ENCODE data around the gene ZNF35. TPM values are rescaled to one million over a fixed set of nuclear protein-coding genes. Genes with fewer than 3 reads are reported as not detected.

The ZNF35 gene
- total RNA-seq (2021; ENCODE audit: unreplicated experiment) (7.9 TPM), Bru-seq, nascent RNA (percentile 80 among the genes with signal in this experiment), BruChase-seq, experiment 1, labeled RNA remaining after a 6-hour chase (percentile 77 among the genes with signal in this experiment), BruChase-seq, experiment 2, labeled RNA remaining after a 2-hour chase (percentile 81 among the genes with signal in this experiment)
- polyA plus RNA-seq (2012), result 1.8 and 2.5 TPM in 2 replicates
- long read RNA-seq, partial matches to known transcripts, result 0 of 11 reads
- long read RNA-seq, other reads (novel, unspliced or antisense), result 5 of 11 reads

DNA sequence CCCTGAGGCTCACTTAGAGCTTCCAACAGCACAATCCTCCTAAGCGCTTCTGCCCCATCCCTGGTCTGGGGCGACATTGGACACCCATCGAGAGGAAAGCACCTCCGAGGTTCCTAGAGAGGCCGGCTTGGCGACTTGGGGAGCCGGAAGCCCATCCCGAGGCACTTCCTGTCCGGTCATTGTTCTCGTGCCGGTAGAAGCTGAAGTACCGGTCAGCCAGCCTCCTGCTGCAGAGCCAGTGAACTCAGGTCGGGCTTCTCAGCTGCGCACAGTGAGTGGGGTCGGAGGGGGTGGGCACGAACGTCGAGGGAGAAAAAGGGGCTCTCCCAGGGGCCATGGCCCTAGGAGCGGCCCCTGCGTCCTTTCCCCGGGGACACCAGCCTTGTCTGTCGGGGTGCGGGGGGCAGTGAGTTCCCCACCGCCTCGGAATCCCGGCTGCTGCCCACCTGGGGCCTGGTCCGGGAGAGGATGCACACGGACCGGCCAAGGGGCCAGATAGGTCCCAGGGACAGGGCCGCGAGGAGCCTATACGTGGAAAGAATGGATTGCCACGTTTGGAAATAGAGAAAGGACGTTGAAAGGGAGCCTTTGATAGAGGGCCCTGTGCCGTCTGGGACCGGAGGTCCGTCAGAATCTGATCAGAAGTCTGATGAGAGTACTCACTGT, at the start of gene ZNF35:
TSS of gene ZNF35 (plus strand) at position 169 of the 666 bp plus-strand sequence. CDS start 2,336 bp downstream, outside the sequence.
- H3K9me2 ChIP-seq (ENCODE audit: insufficient read depth), result no peaks in the 10 kb centered on the region
- H3K27me3 ChIP-seq (ENCODE audit: insufficient read depth, low read length), result no peaks in the 10 kb centered on the region
- H4K20me1 ChIP-seq (ENCODE audit: insufficient read depth), result no peaks in the 10 kb centered on the region
- H3K36me3 ChIP-seq (ENCODE audit: control insufficient read depth in 1 of 2, insufficient read depth in 2 of 2, low read length in 2 of 2), result peaks cover 24 to 29% of the 10 kb centered on the region in 2 experiments
- H3K27ac ChIP-seq (ENCODE audit: low read depth, low read length), result peak within 1 kb of the TSS; percentile 52
- ChIA-PET CTCF (no interaction called here), RAD21 (ENCODE audit: low non-redundant PET in 1 of 2, low total read pairs in 2 of 2, uncharacterized antibody in 2 of 2, unreplicated experiment in 2 of 2) (no interaction called here), POLR2A (interaction anchor here (1.2 kb wide), 1 partner anchor 24 kb away, joined by 5 read pairs; the partner anchor contains the start of gene ZNF197)
- H3K4me2 ChIP-seq (ENCODE audit: low read length), result peak within 1 kb of the TSS; percentile 87
- H3K79me2 ChIP-seq (ENCODE audit: insufficient read depth, low read length), result peaks cover 25% of the 10 kb centered on the region
- H3K9me3 ChIP-seq (ENCODE audit: control insufficient read depth in 1 of 2, insufficient read depth in 1 of 2, low read depth in 1 of 2, low read length in 2 of 2), result peaks cover 1 to 3% of the 10 kb centered on the region in 2 experiments; a peak in 2 of 4 replicates
- peak; percentile 45; the same call in 1 of the 2 replicates for TF ChIP-seq SRF (IDR thresholded peaks at IDR 0.05; ENCODE audit: low read depth)
- TF ChIP-seq CBX3 (IDR thresholded peaks at IDR 0.05; ENCODE audit: low read depth), result peak; percentile 53; the same call in 1 of the 2 replicates
- TF ChIP-seq, protein P1, sequence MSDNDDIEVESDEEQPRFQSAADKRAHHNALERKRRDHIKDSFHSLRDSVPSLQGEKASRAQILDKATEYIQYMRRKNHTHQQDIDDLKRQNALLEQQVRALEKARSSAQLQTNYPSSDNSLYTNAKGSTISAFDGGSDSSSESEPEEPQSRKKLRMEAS (IDR thresholded peaks at IDR 0.05), result peak; percentile 74
- 0 out of 2 replicates have a peak, but pooled peaks have one; percentile 24 for TF ChIP-seq JUND (IDR thresholded peaks at IDR 0.05)
- TF ChIP-seq ZBTB33 (IDR thresholded peaks at IDR 0.05; ENCODE audit: extremely low read depth, insufficient replicate concordance, low read length), result no peak
- no peak for TF ChIP-seq TCF7L2 (IDR thresholded peaks at IDR 0.05; ENCODE audit: borderline replicate concordance, extremely low read depth, insufficient read depth, insufficient read length)
- peak; percentile 49 for TF ChIP-seq POLR2A (IDR thresholded peaks at IDR 0.05; ENCODE audit: borderline replicate concordance, extremely low read depth, insufficient read depth, insufficient read length)
- 0 out of 2 replicates have a peak, but pooled peaks have one; percentile 11 for TF ChIP-seq EGR1 (IDR thresholded peaks at IDR 0.05; ENCODE audit: low read depth)
- TF ChIP-seq SIN3A (IDR thresholded peaks at IDR 0.05; ENCODE audit: low read depth), result peak; percentile 93
- peak; percentile 80 for TF ChIP-seq YY1 (IDR thresholded peaks at IDR 0.05; ENCODE audit: extremely low read depth, insufficient replicate concordance, low read depth, low read length)
- TF ChIP-seq ATF3 (IDR thresholded peaks at IDR 0.05), result no peak
- TF ChIP-seq POLR2AphosphoS5 (IDR thresholded peaks at IDR 0.05; ENCODE audit: low read depth, low read length), result peak; percentile 86
- peak; percentile 43 for TF ChIP-seq SP1 (IDR thresholded peaks at IDR 0.05; ENCODE audit: low read depth)
- TF ChIP-seq RAD21 (IDR thresholded peaks at IDR 0.05; ENCODE audit: low read depth), result no peak
- TF ChIP-seq ZFX (IDR thresholded peaks at IDR 0.05), result peak; percentile 62; the same call in 1 of the 2 replicates
- TF ChIP-seq ELF1 (IDR thresholded peaks at IDR 0.05; ENCODE audit: borderline replicate concordance, low read depth), result peak; percentile 56
- H3K9ac ChIP-seq (ENCODE audit: low read length), result peak within 1 kb of the TSS; percentile 80
- peak within 1 kb of the TSS; percentile 96 to 98 for H3K4me3 ChIP-seq (replicated peaks in 1 of 2; ENCODE audit: low read depth in 1 of 2, low read length in 2 of 2)
- H3K4me1 ChIP-seq (ENCODE audit: control insufficient read depth in 1 of 2, insufficient read depth in 2 of 2, low read length in 2 of 2), result peaks cover 4 to 9% of the 10 kb centered on the region in 2 experiments; a peak in 2 of 4 replicates
- DNase-seq (ENCODE audit: low read depth, low spot score) (peak; percentile 87), ATAC-seq (peak; percentile 98)
- peak within 1 kb of the TSS; percentile 64 for H2AFZ ChIP-seq (ENCODE audit: low read depth, low read length, poor library complexity, severe bottlenecking)
- TSS peak; percentile 66 for BruUV-seq (replicated peaks)
- intact Hi-C loops (cut with micrococcal nuclease), result loop anchor here (1.0 to 10.0 kb wide), 2 partner anchors 23 to 266 kb away; partner anchors contain the start of gene ZNF197
